ENCODE results near the gene LARP1B.

DNA sequence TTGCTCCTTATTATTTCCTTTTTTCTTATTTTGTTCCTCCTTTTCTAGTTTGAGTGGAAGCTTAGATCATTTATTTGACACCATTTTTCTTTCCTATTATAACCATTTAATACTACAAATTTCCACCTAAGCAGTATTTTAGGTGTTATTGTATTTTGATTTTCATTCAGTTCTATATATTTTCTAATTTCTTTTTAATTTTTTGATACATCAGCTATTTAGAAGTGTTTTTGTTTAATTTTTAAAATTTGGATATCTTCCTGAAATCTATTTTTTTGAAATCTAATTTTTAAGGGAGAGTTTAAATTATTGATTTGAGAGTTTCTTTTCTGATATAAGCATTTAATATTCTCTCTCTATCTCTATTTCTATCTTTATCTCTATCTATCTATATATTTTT is 108.1 kb downstream of the LARP1B start:
- TF ChIP-seq, protein P1, sequence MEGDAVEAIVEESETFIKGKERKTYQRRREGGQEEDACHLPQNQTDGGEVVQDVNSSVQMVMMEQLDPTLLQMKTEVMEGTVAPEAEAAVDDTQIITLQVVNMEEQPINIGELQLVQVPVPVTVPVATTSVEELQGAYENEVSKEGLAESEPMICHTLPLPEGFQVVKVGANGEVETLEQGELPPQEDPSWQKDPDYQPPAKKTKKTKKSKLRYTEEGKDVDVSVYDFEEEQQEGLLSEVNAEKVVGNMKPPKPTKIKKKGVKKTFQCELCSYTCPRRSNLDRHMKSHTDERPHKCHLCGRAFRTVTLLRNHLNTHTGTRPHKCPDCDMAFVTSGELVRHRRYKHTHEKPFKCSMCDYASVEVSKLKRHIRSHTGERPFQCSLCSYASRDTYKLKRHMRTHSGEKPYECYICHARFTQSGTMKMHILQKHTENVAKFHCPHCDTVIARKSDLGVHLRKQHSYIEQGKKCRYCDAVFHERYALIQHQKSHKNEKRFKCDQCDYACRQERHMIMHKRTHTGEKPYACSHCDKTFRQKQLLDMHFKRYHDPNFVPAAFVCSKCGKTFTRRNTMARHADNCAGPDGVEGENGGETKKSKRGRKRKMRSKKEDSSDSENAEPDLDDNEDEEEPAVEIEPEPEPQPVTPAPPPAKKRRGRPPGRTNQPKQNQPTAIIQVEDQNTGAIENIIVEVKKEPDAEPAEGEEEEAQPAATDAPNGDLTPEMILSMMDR (conservative IDR thresholded peaks at IDR 0.05; ENCODE audit: low read length), result no peak
- no peak for TF ChIP-seq EZH2phosphoT487 (IDR thresholded peaks at IDR 0.05; ENCODE audit: borderline replicate concordance, low read depth, low read length)

All from OCI-LY7 (cell line).